Ectodermal cell (in vitro differentiated cells): ENCODE data around the gene FARP1.

ENCODE experiments used
- H3K27ac ChIP-seq: 2 replicates; pipeline ENCODE4 v1.7.0; 2013; ENCODE audit warnings: mild to moderate bottlenecking, low read depth, low read length; ENCODE audit not compliant: insufficient read depth, poor library complexity, severe bottlenecking
- H3K27me3 ChIP-seq: 2 replicates; pipeline ENCODE4 v1.7.0; 2013; ENCODE audit warnings: mild to moderate bottlenecking, low read length; ENCODE audit not compliant: insufficient read depth, control insufficient read depth, poor library complexity, severe bottlenecking
- H3K36me3 ChIP-seq: one replicate; pipeline ENCODE4 v1.7.0; 2013; ENCODE audit warnings: low read length; ENCODE audit not compliant: control insufficient read depth, insufficient read depth
- H3K4me1 ChIP-seq: one replicate; pipeline ENCODE4 v1.7.0; 2013; ENCODE audit warnings: low read length; ENCODE audit not compliant: control insufficient read depth, insufficient read depth
- H3K4me3 ChIP-seq: 2 replicates; pipeline ENCODE4 v1.7.0; 2013; ENCODE audit warnings: low read depth, low read length, control low read depth; ENCODE audit not compliant: insufficient read depth
- H3K9me3 ChIP-seq: 2 replicates; pipeline ENCODE4 v1.7.0; 2013; ENCODE audit warnings: mild to moderate bottlenecking, low read length, moderate library complexity; ENCODE audit not compliant: control insufficient read depth
- WGBS, 2 experiments: methylation state at CpG; one replicate each; pipeline ENCODE4 v1.1.7; 2013; ENCODE audit warnings: missing lambda C conversion rate in 2 of 2; 5-methylcytosine and 5-hydroxymethylcytosine counted together

FARP1 gene

GRCh38 chr13:98487016-98487415 lies 344.1 kb downstream of the FARP1 start:
- H3K4me1 ChIP-seq = peaks cover 47% of the 10 kb centered on the region
- no peaks in the 10 kb centered on the region for H3K9me3 ChIP-seq
- no peaks in the 10 kb centered on the region for H3K27me3 ChIP-seq
- WGBS, 2 experiments = 93 to 95% methylated on average over 4 of the region's 5 CpGs
- no peak overlapping the region for H3K4me3 ChIP-seq
- no peak overlapping the region for H3K27ac ChIP-seq
- H3K36me3 ChIP-seq = no peaks in the 10 kb centered on the region

DNA sequence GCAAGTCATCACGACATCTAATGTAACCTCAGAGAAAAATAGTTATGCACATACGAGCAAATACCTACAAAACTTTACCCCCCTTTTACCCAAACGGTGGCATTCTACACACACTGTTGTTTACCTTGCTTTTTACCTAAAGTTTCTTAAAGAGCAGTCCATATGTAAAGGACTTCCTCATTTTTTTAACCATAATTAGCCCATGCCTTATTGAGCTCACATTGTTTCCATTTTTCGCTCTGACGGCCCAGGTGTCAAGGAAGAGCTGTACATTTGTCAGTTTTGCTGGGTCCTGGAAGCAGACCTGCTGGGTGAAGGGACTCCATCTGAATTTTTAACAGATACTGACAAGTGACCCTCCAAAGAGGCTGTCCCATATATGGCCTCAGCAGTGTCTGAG lies 344.6 kb downstream of the FARP1 start:
- 92 to 93% methylated on average over 5 of the region's 5 CpGs for WGBS, 2 experiments
- no peaks in the 10 kb centered on the region for H3K9me3 ChIP-seq
- H3K27ac ChIP-seq = no peak overlapping the region
- H3K4me3 ChIP-seq = no peak overlapping the region
- H3K4me1 ChIP-seq = peaks cover 51% of the 10 kb centered on the region
- no peaks in the 10 kb centered on the region for H3K36me3 ChIP-seq
- no peaks in the 10 kb centered on the region for H3K27me3 ChIP-seq

- H3K9me3 ChIP-seq = no peaks in the 10 kb centered on the region
- 94 to 95% methylated on average over 11 of the region's 11 CpGs for WGBS, 2 experiments
- H3K36me3 ChIP-seq = no peaks in the 10 kb centered on the region
- no peak overlapping the region for H3K27ac ChIP-seq
- H3K27me3 ChIP-seq = no peaks in the 10 kb centered on the region
- peaks cover 44% of the 10 kb centered on the region for H3K4me1 ChIP-seq
- no peak overlapping the region for H3K4me3 ChIP-seq
Measured at GRCh38 chr13:98488736-98489135, 345.8 kb downstream of the FARP1 start.

DNA sequence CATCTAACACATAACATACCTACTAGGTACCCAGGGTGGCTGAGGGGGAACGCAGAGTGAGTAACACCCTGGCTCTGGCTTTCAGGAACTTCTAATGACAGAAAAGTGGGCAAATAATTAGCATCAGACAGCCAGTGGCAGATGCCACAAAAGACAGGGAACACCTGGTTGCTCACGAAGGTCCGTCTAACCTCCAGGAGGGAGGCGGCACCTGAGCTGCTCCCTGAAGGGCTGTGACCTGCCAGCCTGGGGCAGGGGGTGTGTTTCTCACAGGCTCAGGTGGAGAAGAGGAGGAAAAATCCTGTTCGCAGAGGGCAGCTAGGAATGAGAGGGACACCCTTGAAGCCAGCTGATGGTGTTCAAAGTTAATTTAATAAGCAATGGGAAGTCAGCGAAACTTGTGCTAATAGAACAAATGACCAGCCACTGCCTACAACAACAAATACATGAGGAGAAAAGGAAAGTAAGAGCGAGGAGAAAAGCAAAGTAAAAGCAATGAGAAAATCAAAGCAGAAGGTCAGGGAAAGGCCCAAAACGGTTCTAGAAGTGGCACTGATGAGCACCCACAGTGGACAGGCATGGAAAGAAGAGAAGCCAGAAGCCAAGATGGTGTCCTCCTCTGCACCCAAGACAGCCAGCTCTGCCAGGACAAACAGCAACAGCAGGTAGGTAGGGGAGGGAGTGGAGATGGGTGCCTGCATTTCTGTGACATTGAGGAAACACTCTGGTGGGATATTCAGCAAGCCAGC lies 346.7 kb downstream of the FARP1 start:
- Histone ChIP-seq H3K27me3 (no peaks in the 10 kb centered on the region), H3K4me1 (peaks cover 35% of the 10 kb centered on the region), H3K9me3 (no peaks in the 10 kb centered on the region), H3K4me3 (no peak overlapping the region), H3K36me3 (no peaks in the 10 kb centered on the region), H3K27ac (no peak overlapping the region)
- 89% methylated on average over 7 to 8 of the region's 8 CpGs for WGBS, 2 experiments

DNA sequence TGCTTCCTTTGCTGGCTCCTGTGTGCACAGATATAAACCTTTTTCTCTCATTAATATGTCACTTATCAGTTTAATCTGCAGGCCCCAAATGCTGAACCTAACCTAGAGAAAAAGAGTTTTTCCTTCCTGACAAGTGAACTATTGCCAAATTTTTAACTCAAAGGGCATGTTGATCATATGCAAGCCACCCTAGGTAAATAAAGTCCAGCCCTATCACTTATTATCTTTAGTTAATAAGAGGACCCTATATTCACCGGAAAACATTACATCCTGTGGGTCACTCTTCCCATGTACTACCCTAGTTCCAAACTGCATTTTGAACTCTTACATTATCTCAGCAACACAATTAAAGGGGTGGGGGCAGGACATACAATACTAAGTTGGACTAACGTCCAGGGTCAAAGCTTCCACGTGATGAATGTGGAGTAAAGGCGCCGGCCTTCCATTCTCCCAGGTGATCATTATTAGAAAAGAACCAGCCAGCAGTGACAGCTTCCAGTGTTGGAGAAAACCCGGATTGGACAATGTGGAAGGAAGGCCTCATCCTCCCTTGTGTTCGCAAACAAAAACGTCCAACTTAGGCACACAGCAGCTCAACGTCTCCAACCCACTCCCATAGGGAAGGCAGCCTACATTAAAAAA lies 347.4 kb downstream of the FARP1 start:
- no peak overlapping the region for H3K27ac ChIP-seq
- no peak overlapping the region for H3K4me3 ChIP-seq
- peaks cover 28% of the 10 kb centered on the region for H3K4me1 ChIP-seq
- H3K9me3 ChIP-seq = no peaks in the 10 kb centered on the region
- no peaks in the 10 kb centered on the region for H3K36me3 ChIP-seq
- 88 to 91% methylated on average over 9 of the region's 9 CpGs for WGBS, 2 experiments
- no peaks in the 10 kb centered on the region for H3K27me3 ChIP-seq

DNA sequence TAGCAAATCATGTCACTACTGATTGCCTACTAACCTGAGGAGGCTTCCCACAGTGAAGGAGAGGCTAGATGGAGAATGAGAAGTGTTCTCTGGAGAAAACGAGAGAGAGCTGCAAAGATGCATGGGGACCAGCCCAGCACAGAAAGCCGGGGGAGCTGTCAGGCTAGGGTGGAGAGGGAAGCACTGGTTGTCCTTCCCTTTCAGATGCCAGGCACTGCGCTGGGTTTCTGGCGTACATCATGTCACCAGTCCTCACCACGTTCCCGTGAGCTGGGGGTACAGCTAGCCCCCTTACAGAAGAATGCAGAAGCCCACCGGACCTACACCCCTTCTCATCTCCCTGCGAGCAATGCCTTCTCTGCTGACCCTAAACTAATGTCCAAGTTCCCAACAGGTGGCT lies 348.0 kb downstream of the FARP1 start:
- H3K27me3 ChIP-seq = no peaks in the 10 kb centered on the region
- no peaks in the 10 kb centered on the region for H3K9me3 ChIP-seq
- H3K36me3 ChIP-seq = no peaks in the 10 kb centered on the region
- H3K4me3 ChIP-seq = no peak overlapping the region
- H3K4me1 ChIP-seq = peaks cover 25% of the 10 kb centered on the region
- 80 to 87% methylated on average over 8 of the region's 8 CpGs for WGBS, 2 experiments
- no peak overlapping the region for H3K27ac ChIP-seq

DNA sequence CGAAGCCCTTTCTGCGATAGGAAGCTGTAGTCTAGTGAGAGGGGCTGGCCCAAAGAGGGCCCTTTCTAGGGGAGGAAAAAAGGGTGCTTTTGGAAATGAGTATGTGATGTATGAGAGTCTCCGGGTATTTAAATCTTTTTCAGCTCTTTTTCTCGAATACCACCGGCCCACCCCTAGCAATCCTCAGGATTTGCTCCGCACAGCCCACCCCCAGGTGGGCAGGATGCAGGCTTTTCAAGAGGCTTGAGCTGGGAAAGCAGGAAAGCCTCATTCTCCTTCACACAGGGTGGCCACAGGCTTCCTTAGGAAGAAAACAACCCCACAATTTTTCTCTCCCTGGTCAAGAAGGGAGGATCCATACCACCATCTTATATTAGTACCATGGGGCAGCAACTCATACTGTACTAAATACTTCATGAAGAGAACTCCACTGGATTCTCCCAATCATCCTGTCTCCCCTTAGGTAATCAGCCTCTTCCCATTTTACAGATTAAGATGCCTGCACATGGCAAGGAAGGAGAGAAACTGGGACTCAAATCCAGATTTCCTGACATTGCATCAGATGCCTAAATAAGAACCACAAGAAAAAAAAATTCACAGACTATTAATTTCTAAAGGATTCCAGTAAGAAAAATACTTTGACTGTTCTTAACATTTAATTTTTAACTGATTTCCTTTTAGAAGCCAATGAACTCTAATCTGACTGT lies 349.6 kb downstream of the FARP1 start:
- H3K4me3 ChIP-seq = no peak overlapping the region
- H3K27me3 ChIP-seq = no peaks in the 10 kb centered on the region
- peaks cover 34% of the 10 kb centered on the region for H3K4me1 ChIP-seq
- 21 to 24% methylated on average over 6 of the region's 6 CpGs for WGBS, 2 experiments
- H3K36me3 ChIP-seq = no peaks in the 10 kb centered on the region
- H3K27ac ChIP-seq = no peak overlapping the region
- H3K9me3 ChIP-seq = no peaks in the 10 kb centered on the region

GRCh38 chr13:98493042-98493712 lies 350.3 kb downstream of the FARP1 start:
- H3K36me3 ChIP-seq = no peaks in the 10 kb centered on the region
- peaks cover 30% of the 10 kb centered on the region for H3K4me1 ChIP-seq
- H3K27me3 ChIP-seq = no peaks in the 10 kb centered on the region
- 93 to 99% methylated on average over 5 to 6 of the region's 6 CpGs for WGBS, 2 experiments
- H3K4me3 ChIP-seq = no peak overlapping the region
- no peak overlapping the region for H3K27ac ChIP-seq
- no peaks in the 10 kb centered on the region for H3K9me3 ChIP-seq

GRCh38 chr13:98494769-98495168 lies 351.9 kb downstream of the FARP1 start:
- WGBS, 2 experiments = 91 to 93% methylated on average over 13 of the region's 13 CpGs
- no peaks in the 10 kb centered on the region for H3K36me3 ChIP-seq
- no peak overlapping the region for H3K27ac ChIP-seq
- no peaks in the 10 kb centered on the region for H3K9me3 ChIP-seq
- peaks cover 26% of the 10 kb centered on the region for H3K4me1 ChIP-seq
- no peaks in the 10 kb centered on the region for H3K27me3 ChIP-seq
- H3K4me3 ChIP-seq = no peak overlapping the region
